Neural cell (in vitro differentiated cells): Measurements from ENCODE around the gene EXOC6B. TPM values are rescaled to one million over a fixed set of nuclear protein-coding genes. Genes with fewer than 3 reads are reported as not detected.

Experiments
- H2AFZ ChIP-seq: fragments of 200-600, 300-800 bp; sonication (generic), shearing (Covaris generic); 2 replicates; pipeline ENCODE4 v1.6.0; 2014; ENCODE audit warnings: low read depth, mild to moderate bottlenecking, antibody characterized with exemption, low read length, moderate library complexity
- H3F3A ChIP-seq: fragments of 200-600 bp; shearing (Covaris generic); 2 replicates; pipeline ENCODE4 v1.6.1; 2016; ENCODE audit warnings: mild to moderate bottlenecking, moderate library complexity, mixed read lengths, antibody characterized with exemption, low read length; ENCODE audit not compliant: insufficient read depth, poor library complexity, severe bottlenecking
- H3K27ac ChIP-seq: fragments of 200-600, 300-800 bp; sonication (generic), shearing (Covaris generic); 2 replicates; pipeline ENCODE4 v1.5.1; 2014; ENCODE audit warnings: mild to moderate bottlenecking, low read length, moderate library complexity
- H3K27me3 ChIP-seq: fragments of 300-800, 200-600 bp; sonication (generic), shearing (Covaris generic); 2 replicates; pipeline ENCODE4 v1.6.0; 2014; ENCODE audit warnings: mild to moderate bottlenecking, low read depth, low read length, moderate library complexity; ENCODE audit not compliant: insufficient read depth
- H3K36me3 ChIP-seq: fragments of 300-800, 200-600 bp; sonication (generic), shearing (Covaris generic); 2 replicates; pipeline ENCODE4 v1.5.1; 2014; ENCODE audit warnings: mild to moderate bottlenecking, antibody characterized with exemption, low read length, moderate library complexity; ENCODE audit not compliant: insufficient read depth
- H3K4me2 ChIP-seq: fragments of 300-800, 200-600 bp; sonication (generic), shearing (Covaris generic); 2 replicates; pipeline ENCODE4 v1.6.0; 2014; ENCODE audit warnings: mild to moderate bottlenecking, low read length
- H3K4me3 ChIP-seq: fragments of 300-800, 200-600 bp; sonication (generic), shearing (Covaris generic); 2 replicates; pipeline ENCODE4 v1.5.1; 2014; ENCODE audit warnings: mild to moderate bottlenecking, low read length, moderate library complexity
- H3K79me2 ChIP-seq: fragments of 200-600 bp; shearing (Covaris generic); replicated peaks from 2 replicates; pipeline ENCODE4 v1.6.0; 2014; ENCODE audit warnings: mild to moderate bottlenecking, low read length, moderate library complexity; ENCODE audit not compliant: insufficient read depth
- H3K9ac ChIP-seq: fragments of 300-800, 200-600 bp; sonication (generic), shearing (Covaris generic); 2 replicates; pipeline ENCODE4 v1.6.1; 2016; ENCODE audit warnings: mild to moderate bottlenecking, low read length, mixed read lengths
- H3K9me2 ChIP-seq: fragments of 200-600 bp; shearing (Covaris generic); 2 replicates; pipeline ENCODE4 v1.6.1; 2016; ENCODE audit warnings: mild to moderate bottlenecking, low read length, mixed read lengths; ENCODE audit not compliant: insufficient read depth
- H3K9me3 ChIP-seq: fragments of 200-600, 300-800 bp; sonication (generic), shearing (Covaris generic); 2 replicates; pipeline ENCODE4 v1.6.1; 2016; ENCODE audit warnings: mild to moderate bottlenecking, mixed run types, low read length, moderate library complexity, mixed read lengths
- H4K20me1 ChIP-seq: fragments of 200-600 bp; shearing (Covaris generic); 2 replicates; pipeline ENCODE4 v1.6.1; 2016; ENCODE audit warnings: mild to moderate bottlenecking, mixed run types; ENCODE audit not compliant: insufficient read depth
- EP300 ChIP-seq: fragments of 450-650 bp; conservative IDR thresholded peaks from 2 replicates; pipeline ENCODE4 v1.6.1; 2014; ENCODE audit warnings: antibody characterized with exemption, mild to moderate bottlenecking, moderate library complexity; ENCODE audit not compliant: poor library complexity, severe bottlenecking
- EZH2 ChIP-seq: fragments of 200-600, 300-800 bp; shearing (Covaris generic), sonication (generic); IDR thresholded peaks from 2 replicates; pipeline ENCODE4 v1.6.1; 2014; ENCODE audit warnings: antibody characterized with exemption, low read length, borderline replicate concordance, mild to moderate bottlenecking; ENCODE audit not compliant: insufficient read depth, poor library complexity, severe bottlenecking
- MXI1 ChIP-seq: fragments of 450-650 bp; conservative IDR thresholded peaks from 2 replicates; pipeline ENCODE4 v1.6.1; 2014; ENCODE audit warnings: antibody characterized with exemption, mild to moderate bottlenecking; ENCODE audit not compliant: poor library complexity, severe bottlenecking
- POLR2AphosphoS5 ChIP-seq: IDR thresholded peaks from 2 replicates; pipeline ENCODE4 v1.6.1; 2012
- RAD21 ChIP-seq: fragments of 450-650 bp; conservative IDR thresholded peaks from 2 replicates; pipeline ENCODE4 v1.6.1; 2014; ENCODE audit warnings: antibody characterized with exemption, mild to moderate bottlenecking, moderate library complexity
- SMC3 ChIP-seq: fragments of 450-650 bp; conservative IDR thresholded peaks from 2 replicates; pipeline ENCODE4 v1.6.1; 2014; ENCODE audit warnings: antibody characterized with exemption, mild to moderate bottlenecking, moderate library complexity; ENCODE audit not compliant: poor library complexity
- TAF1 ChIP-seq: IDR thresholded peaks from 2 replicates; pipeline ENCODE4 v1.6.1; 2012; ENCODE audit warnings: low read depth
- polyA plus RNA-seq: library from polyadenylated mRNA; depleted of rRNA; stranded (reverse); fragments of >200 nt; gene quantifications from 2 replicates; pipeline ENCODE4 v1.2.3, GENCODE V29; 2014
- TF ChIP-seq, protein P1 (sequence below): fragments of 450-650 bp; IDR thresholded peaks from 2 replicates; pipeline ENCODE4 v1.5.1; 2014; ENCODE audit warnings: antibody characterized with exemption, mild to moderate bottlenecking, moderate library complexity; ENCODE audit not compliant: poor library complexity, severe bottlenecking
- TF ChIP-seq, protein P2 (sequence below): IDR thresholded peaks from 2 replicates; pipeline ENCODE4 v1.6.1; 2012; ENCODE audit warnings: borderline replicate concordance

Gene EXOC6B
- polyA plus RNA-seq, 1 donor from 2014 or later: 23.4 TPM

DNA sequence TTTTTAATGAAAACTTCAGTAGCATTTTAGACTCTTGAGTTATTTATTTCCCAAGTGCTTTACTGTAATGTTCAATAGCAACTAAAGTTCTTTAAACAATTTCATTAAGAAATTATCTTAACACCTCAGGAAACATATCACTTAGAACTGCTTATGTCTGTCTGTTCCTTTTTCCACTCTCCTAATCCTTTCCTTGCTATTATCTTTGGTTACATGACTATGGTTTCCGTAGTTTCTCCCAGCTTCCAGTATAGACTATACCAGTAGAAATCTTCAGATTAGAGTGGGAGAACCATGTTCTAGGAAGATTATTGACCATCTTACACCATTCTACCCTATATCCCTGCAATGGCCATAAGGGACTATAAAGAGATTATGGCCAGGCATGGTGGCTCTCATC is 280.0 kb downstream of the EXOC6B start:
- Histone ChIP-seq H3K4me2 (no peak overlapping the region), H3K36me3 (no peaks in the 10 kb centered on the region), H3K9me3 (no peaks in the 10 kb centered on the region), H3K27me3 (no peaks in the 10 kb centered on the region), H4K20me1 (no peaks in the 10 kb centered on the region), H3K79me2 (no peaks in the 10 kb centered on the region), H3K9ac (no peak overlapping the region), H3K27ac (no peak overlapping the region), H2AFZ (no peak overlapping the region), H3F3A (no peaks in the 10 kb centered on the region), H3K4me3 (no peak overlapping the region), H3K9me2 (no peaks in the 10 kb centered on the region)
- no peak for TF ChIP-seq MXI1
- TF ChIP-seq EP300: no peak
- TF ChIP-seq TAF1: no peak
- TF ChIP-seq RAD21: no peak
- no peak for TF ChIP-seq POLR2AphosphoS5
- no peak for TF ChIP-seq SMC3
- TF ChIP-seq, protein P1, sequence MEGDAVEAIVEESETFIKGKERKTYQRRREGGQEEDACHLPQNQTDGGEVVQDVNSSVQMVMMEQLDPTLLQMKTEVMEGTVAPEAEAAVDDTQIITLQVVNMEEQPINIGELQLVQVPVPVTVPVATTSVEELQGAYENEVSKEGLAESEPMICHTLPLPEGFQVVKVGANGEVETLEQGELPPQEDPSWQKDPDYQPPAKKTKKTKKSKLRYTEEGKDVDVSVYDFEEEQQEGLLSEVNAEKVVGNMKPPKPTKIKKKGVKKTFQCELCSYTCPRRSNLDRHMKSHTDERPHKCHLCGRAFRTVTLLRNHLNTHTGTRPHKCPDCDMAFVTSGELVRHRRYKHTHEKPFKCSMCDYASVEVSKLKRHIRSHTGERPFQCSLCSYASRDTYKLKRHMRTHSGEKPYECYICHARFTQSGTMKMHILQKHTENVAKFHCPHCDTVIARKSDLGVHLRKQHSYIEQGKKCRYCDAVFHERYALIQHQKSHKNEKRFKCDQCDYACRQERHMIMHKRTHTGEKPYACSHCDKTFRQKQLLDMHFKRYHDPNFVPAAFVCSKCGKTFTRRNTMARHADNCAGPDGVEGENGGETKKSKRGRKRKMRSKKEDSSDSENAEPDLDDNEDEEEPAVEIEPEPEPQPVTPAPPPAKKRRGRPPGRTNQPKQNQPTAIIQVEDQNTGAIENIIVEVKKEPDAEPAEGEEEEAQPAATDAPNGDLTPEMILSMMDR: no peak
- TF ChIP-seq, protein P2, sequence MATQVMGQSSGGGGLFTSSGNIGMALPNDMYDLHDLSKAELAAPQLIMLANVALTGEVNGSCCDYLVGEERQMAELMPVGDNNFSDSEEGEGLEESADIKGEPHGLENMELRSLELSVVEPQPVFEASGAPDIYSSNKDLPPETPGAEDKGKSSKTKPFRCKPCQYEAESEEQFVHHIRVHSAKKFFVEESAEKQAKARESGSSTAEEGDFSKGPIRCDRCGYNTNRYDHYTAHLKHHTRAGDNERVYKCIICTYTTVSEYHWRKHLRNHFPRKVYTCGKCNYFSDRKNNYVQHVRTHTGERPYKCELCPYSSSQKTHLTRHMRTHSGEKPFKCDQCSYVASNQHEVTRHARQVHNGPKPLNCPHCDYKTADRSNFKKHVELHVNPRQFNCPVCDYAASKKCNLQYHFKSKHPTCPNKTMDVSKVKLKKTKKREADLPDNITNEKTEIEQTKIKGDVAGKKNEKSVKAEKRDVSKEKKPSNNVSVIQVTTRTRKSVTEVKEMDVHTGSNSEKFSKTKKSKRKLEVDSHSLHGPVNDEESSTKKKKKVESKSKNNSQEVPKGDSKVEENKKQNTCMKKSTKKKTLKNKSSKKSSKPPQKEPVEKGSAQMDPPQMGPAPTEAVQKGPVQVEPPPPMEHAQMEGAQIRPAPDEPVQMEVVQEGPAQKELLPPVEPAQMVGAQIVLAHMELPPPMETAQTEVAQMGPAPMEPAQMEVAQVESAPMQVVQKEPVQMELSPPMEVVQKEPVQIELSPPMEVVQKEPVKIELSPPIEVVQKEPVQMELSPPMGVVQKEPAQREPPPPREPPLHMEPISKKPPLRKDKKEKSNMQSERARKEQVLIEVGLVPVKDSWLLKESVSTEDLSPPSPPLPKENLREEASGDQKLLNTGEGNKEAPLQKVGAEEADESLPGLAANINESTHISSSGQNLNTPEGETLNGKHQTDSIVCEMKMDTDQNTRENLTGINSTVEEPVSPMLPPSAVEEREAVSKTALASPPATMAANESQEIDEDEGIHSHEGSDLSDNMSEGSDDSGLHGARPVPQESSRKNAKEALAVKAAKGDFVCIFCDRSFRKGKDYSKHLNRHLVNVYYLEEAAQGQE: no peak
- no peak for TF ChIP-seq EZH2

DNA sequence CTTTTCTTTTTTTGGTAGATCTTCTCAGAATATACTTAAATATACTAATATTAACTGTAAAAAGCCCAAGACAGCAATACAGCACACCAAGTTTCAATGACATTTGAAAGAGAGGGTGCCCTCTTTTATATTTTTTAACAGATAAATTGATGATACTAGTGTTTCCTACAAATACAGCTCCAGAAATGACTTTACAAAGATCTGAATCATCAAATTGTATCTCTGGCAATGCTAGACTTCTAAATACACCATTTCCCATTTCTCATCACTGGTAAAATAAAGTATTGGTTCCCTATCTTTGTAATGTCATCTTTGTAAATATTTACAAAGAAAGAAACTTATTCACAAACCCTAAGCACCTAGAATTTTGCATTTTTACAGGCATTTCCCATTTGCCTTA is 281.3 kb downstream of the EXOC6B start:
- Histone ChIP-seq H3K27me3 (no peaks in the 10 kb centered on the region), H3K9ac (no peak overlapping the region), H3F3A (no peaks in the 10 kb centered on the region), H3K79me2 (no peaks in the 10 kb centered on the region), H3K9me3 (no peaks in the 10 kb centered on the region), H3K9me2 (no peaks in the 10 kb centered on the region), H4K20me1 (no peaks in the 10 kb centered on the region), H3K27ac (no peak overlapping the region), H2AFZ (no peak overlapping the region), H3K4me3 (no peak overlapping the region), H3K4me2 (no peak overlapping the region), H3K36me3 (no peaks in the 10 kb centered on the region)
- TF ChIP-seq RAD21 (no peak), EP300 (no peak), MXI1 (no peak), POLR2AphosphoS5 (no peak), SMC3 (no peak)
